ENCODE data around the gene GTF2H4. TPM values are rescaled to one million over a fixed set of nuclear protein-coding genes. Genes with fewer than 3 reads are reported as not detected.
"Not testable (repeated sequence)": the region's sequence is repeated elsewhere in the genome, so short reads cannot be mapped to it uniquely, and the experiment has no call there.

GTF2H4 gene
- total RNA-seq, 2 experiments from 2014 or later = 28.5 to 34.1 TPM

DNA sequence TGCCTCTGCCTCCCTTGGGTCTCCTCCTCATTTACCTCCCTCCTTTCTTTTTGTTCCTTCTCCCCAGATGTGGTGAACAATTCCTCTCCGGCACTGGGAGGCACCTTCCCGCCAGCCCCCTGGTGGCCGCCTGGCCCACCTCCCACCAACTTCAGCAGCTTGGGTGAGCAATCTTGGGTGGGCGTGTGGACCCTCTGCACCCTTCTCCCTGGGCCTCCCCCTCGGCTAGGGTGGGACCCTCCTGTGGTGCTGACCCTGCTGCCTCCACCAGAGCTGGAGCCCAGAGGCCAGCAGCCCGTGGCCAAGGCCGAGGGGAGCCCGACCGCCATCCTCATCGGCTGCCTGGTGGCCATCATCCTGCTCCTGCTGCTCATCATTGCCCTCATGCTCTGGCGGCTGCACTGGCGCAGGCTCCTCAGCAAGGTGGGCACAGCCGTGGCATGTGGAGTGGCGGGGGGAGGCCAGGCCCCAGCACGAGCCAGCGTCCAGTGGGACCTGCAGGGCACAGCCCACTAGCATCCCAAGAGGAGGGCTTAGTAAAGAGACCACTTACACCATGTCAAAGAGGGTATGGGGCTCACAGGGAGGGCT lies 14.9 kb upstream of the GTF2H4 start:
- H3K9me3 Mint-ChIP-seq = no peaks in the 10 kb centered on the region
- no peaks in the 10 kb centered on the region for H3K4me1 Mint-ChIP-seq
- no peaks in the 10 kb centered on the region for H3K36me3 Mint-ChIP-seq (ENCODE audit: low read depth)
- H3K27me3 Mint-ChIP-seq = no peaks in the 10 kb centered on the region
- POLR2A ChIA-PET = no interaction called here
- DNase-seq = no peak
- peak overlapping the region; percentile 1 for H3K27ac Mint-ChIP-seq
- CTCF ChIA-PET = no interaction called here
- H3K4me3 Mint-ChIP-seq = no peak overlapping the region

- Mint-ChIP-seq H3K36me3 (ENCODE audit: low read depth) (no peaks in the 10 kb centered on the region), H3K27ac (no peak overlapping the region), H3K4me1 (no peaks in the 10 kb centered on the region), H3K27me3 (no peaks in the 10 kb centered on the region), H3K4me3 (no peak overlapping the region), H3K9me3 (no peaks in the 10 kb centered on the region)
- ChIA-PET POLR2A (no interaction called here), CTCF (no interaction called here)
- DNase-seq = no peak
These were observed 14.3 kb upstream of the GTF2H4 start for GRCh38 chr6:30893666-30894065.

GRCh38 chr6:30894381-30894780 lies 13.6 kb upstream of the GTF2H4 start:
- no peak for DNase-seq
- no peaks in the 10 kb centered on the region for H3K27me3 Mint-ChIP-seq
- no peak overlapping the region for H3K4me3 Mint-ChIP-seq
- CTCF ChIA-PET = no interaction called here
- POLR2A ChIA-PET = no interaction called here
- H3K4me1 Mint-ChIP-seq = no peaks in the 10 kb centered on the region
- H3K36me3 Mint-ChIP-seq (ENCODE audit: low read depth) = no peaks in the 10 kb centered on the region
- no peak overlapping the region for H3K27ac Mint-ChIP-seq
- no peaks in the 10 kb centered on the region for H3K9me3 Mint-ChIP-seq

DNA sequence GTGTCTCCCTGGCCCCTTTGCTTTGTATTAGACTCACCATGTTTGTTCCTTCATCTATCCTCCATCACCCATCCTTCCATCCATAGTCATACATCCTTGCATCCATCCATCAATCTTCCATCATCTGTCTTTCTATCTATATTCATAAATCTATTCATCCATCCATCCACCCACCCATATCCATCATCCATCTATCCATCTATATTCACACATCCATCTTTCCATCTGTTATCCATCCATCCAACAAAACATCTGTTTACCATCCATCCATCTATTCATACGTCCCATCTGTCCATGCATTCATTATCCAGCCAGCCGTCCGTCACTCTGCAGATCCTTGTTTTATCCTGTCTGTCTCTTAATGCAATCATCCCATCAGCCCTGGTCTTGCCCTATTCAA lies 13.1 kb upstream of the GTF2H4 start:
- Mint-ChIP-seq H3K4me1 (no peaks in the 10 kb centered on the region), H3K4me3 (no peak overlapping the region), H3K27me3 (no peaks in the 10 kb centered on the region), H3K27ac (no peak overlapping the region), H3K36me3 (ENCODE audit: low read depth) (no peaks in the 10 kb centered on the region), H3K9me3 (no peaks in the 10 kb centered on the region)
- ChIA-PET POLR2A (no interaction called here), CTCF (interaction anchor here (1.7 to 1.8 kb wide), 2 partner anchors 12 to 18 kb away, joined by 7 to 9 read pairs; partner anchors contain the start of genes DDR1 and VARS2)
- no peak for DNase-seq

DNA sequence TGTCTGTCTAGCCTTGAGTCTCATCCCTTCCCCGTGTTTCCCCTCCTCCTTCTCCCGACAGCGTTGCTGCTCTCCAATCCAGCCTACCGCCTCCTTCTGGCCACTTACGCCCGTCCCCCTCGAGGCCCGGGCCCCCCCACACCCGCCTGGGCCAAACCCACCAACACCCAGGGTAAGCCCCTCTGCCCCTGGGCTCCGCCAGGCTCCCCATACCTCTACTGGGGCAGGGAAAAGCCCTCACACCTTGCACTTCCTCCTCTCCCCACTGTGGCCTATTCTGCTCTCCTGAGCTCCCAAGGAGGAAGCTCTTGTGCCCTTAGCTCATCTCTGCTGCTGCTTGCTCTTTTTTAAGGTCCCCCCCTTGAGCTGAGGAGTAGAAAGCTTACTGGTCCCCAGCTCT lies 12.7 kb upstream of the GTF2H4 start:
- Mint-ChIP-seq H3K4me3 (no peak overlapping the region), H3K9me3 (no peaks in the 10 kb centered on the region), H3K36me3 (ENCODE audit: low read depth) (no peaks in the 10 kb centered on the region), H3K4me1 (no peaks in the 10 kb centered on the region), H3K27ac (no peak overlapping the region), H3K27me3 (no peaks in the 10 kb centered on the region)
- CTCF ChIA-PET = interaction anchor here (1.7 to 1.8 kb wide), 2 partner anchors 12 to 18 kb away, joined by 7 to 9 read pairs; partner anchors contain the start of genes DDR1 and VARS2
- no peak for DNase-seq
- POLR2A ChIA-PET = no interaction called here

- Mint-ChIP-seq H3K4me1 (no peaks in the 10 kb centered on the region), H3K27ac (no peak overlapping the region), H3K27me3 (no peaks in the 10 kb centered on the region), H3K36me3 (ENCODE audit: low read depth) (no peaks in the 10 kb centered on the region), H3K9me3 (no peaks in the 10 kb centered on the region), H3K4me3 (no peak overlapping the region)
- no peak for DNase-seq
- CTCF ChIA-PET = interaction anchor here (0.7 to 1.8 kb wide), 3 partner anchors 10 to 17 kb away, joined by 6 to 9 read pairs (median 7); partner anchors contain the start of genes DDR1 and VARS2
- POLR2A ChIA-PET = no interaction called here
These were observed 11.5 kb upstream of the GTF2H4 start for GRCh38 chr6:30896541-30896940.

- Mint-ChIP-seq H3K4me1 (peaks cover 7% of the 10 kb centered on the region), H3K36me3 (ENCODE audit: low read depth) (no peaks in the 10 kb centered on the region), H3K4me3 (no peak overlapping the region), H3K27ac (no peak overlapping the region), H3K9me3 (no peaks in the 10 kb centered on the region), H3K27me3 (no peaks in the 10 kb centered on the region)
- ChIA-PET POLR2A (no interaction called here), CTCF (no interaction called here)
- DNase-seq = no peak
These were observed 10.1 kb upstream of the GTF2H4 start for GRCh38 chr6:30897882-30898281.

DNA sequence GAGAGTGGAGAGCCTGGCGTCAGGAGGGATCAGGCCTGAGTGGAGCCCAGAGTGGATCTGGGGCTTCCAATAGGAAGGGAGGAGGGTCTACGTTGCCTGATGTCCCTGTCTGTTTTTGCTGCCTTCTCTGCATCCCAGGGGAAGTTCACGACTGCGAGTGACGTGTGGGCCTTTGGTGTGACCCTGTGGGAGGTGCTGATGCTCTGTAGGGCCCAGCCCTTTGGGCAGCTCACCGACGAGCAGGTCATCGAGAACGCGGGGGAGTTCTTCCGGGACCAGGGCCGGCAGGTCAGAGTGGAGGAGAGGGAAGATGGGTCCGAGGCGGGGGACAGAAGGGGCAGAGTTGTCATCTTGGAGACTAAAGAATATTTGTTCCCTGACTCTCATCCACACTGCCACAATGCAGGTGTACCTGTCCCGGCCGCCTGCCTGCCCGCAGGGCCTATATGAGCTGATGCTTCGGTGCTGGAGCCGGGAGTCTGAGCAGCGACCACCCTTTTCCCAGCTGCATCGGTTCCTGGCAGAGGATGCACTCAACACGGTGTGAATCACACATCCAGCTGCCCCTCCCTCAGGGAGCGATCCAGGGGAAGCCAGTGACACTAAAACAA lies 9.2 kb upstream of the GTF2H4 start:
- no peak for DNase-seq
- CTCF ChIA-PET = interaction anchor here (2.0 kb wide), 1 partner anchor 9 kb away, joined by 5 read pairs; no protein-coding TSS in a partner anchor
- H3K27ac Mint-ChIP-seq = no peak overlapping the region
- H3K27me3 Mint-ChIP-seq = no peaks in the 10 kb centered on the region
- no peaks in the 10 kb centered on the region for H3K36me3 Mint-ChIP-seq (ENCODE audit: low read depth)
- H3K4me1 Mint-ChIP-seq = peaks cover 9% of the 10 kb centered on the region
- no peak overlapping the region for H3K4me3 Mint-ChIP-seq
- no peaks in the 10 kb centered on the region for H3K9me3 Mint-ChIP-seq
- POLR2A ChIA-PET = no interaction called here

GRCh38 chr6:30900863-30901417 lies 7.1 kb upstream of the GTF2H4 start:
- H3K9me3 Mint-ChIP-seq = no peaks in the 10 kb centered on the region
- H3K4me1 Mint-ChIP-seq = peaks cover 9% of the 10 kb centered on the region
- H3K36me3 Mint-ChIP-seq (ENCODE audit: low read depth) = no peaks in the 10 kb centered on the region
- H3K4me3 Mint-ChIP-seq = no peak overlapping the region
- ChIA-PET CTCF (interaction anchor here (0.8 kb wide), 1 partner anchor 186 kb away, joined by 3 read pairs; no protein-coding TSS in a partner anchor), POLR2A (no interaction called here)
- H3K27me3 Mint-ChIP-seq = no peaks in the 10 kb centered on the region
- peak overlapping the region; percentile 25 for H3K27ac Mint-ChIP-seq
- DNase-seq = no peak

- Mint-ChIP-seq H3K4me1 (peaks cover 9% of the 10 kb centered on the region), H3K9me3 (no peaks in the 10 kb centered on the region), H3K27ac (no peak overlapping the region), H3K36me3 (ENCODE audit: low read depth) (no peaks in the 10 kb centered on the region), H3K27me3 (no peaks in the 10 kb centered on the region), H3K4me3 (no peak overlapping the region)
- POLR2A ChIA-PET = no interaction called here
- no peak for DNase-seq
- CTCF ChIA-PET = interaction anchor here (0.6 to 0.8 kb wide), 2 partner anchors 186 to 304 kb away, joined by 3 read pairs; no protein-coding TSS in a partner anchor
These were observed 6.6 kb upstream of the GTF2H4 start for GRCh38 chr6:30901436-30901835.

GRCh38 chr6:30902196-30902595 lies 5.8 kb upstream of the GTF2H4 start:
- H3K27ac Mint-ChIP-seq; DNase-seq; H3K27me3 Mint-ChIP-seq; H3K4me3 Mint-ChIP-seq; H3K36me3 Mint-ChIP-seq (ENCODE audit: low read depth); CTCF ChIA-PET; H3K9me3 Mint-ChIP-seq; POLR2A ChIA-PET: not testable (repeated sequence)
- peaks cover 12% of the 10 kb centered on the region for H3K4me1 Mint-ChIP-seq

GRCh38 chr6:30902709-30903108 lies 5.3 kb upstream of the GTF2H4 start:
- Mint-ChIP-seq H3K27me3 (no peaks in the 10 kb centered on the region), H3K4me3 (no peak overlapping the region), H3K27ac (no peak overlapping the region), H3K4me1 (peaks cover 14% of the 10 kb centered on the region), H3K9me3 (no peaks in the 10 kb centered on the region), H3K36me3 (ENCODE audit: low read depth) (no peaks in the 10 kb centered on the region)
- no peak for DNase-seq
- ChIA-PET CTCF (no interaction called here), POLR2A (no interaction called here)

DNA sequence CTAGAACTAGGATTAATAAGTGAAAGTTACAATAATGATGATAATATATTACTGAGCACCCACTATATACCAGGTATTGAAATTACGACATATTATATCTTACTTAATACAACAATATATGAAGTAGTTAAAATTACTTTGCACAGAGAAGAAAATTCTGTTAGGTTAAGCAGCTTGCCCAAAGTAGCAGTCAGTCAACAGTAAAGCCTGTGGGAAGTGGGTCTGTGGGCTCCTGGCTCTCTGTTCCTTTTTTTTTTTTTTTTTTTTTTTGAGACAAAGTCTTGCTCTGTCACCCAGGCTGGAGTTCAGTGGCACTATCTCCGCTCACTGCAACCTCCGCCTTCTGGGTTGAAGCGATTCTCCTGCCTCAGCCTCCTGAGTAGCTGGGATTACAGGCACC lies 4.8 kb upstream of the GTF2H4 start:
- Mint-ChIP-seq H3K4me1 (peaks cover 19% of the 10 kb centered on the region), H3K9me3 (no peaks in the 10 kb centered on the region), H3K27me3 (no peaks in the 10 kb centered on the region), H3K36me3 (ENCODE audit: low read depth) (no peaks in the 10 kb centered on the region), H3K27ac (no peak overlapping the region), H3K4me3 (no peak overlapping the region)
- ChIA-PET CTCF (interaction anchor here (1.0 to 2.8 kb wide), 3 partner anchors 11 to 177 kb away, joined by 3 to 14 read pairs (median 3); partner anchors contain the start of gene VARS2), POLR2A (no interaction called here)
- no peak for DNase-seq
